GM18520 (cell line): ENCODE results near the gene FBXL16.

Experiments used
- ATAC-seq: cut with Tn5 transposase; IDR thresholded peaks from one replicate; pipeline ENCODE4 v1.9.1; 2021; ENCODE audit not compliant: unreplicated experiment

FBXL16 gene

GRCh38 chr16:678858-679813 lies 26.5 kb downstream of the FBXL16 start:
- ATAC-seq = no peak

- ATAC-seq = no peak
Observed at GRCh38 chr16:678209-678857, 27.3 kb downstream of the FBXL16 start.

GRCh38 chr16:677316-678190 lies 28.0 kb downstream of the FBXL16 start:
- no peak for ATAC-seq

GRCh38 chr16:676913-677312 lies 28.7 kb downstream of the FBXL16 start:
- no peak for ATAC-seq

GRCh38 chr16:676565-676902 lies 29.1 kb downstream of the FBXL16 start:
- ATAC-seq = no peak

GRCh38 chr16:675884-676564 lies 29.6 kb downstream of the FBXL16 start:
- ATAC-seq = no peak

- ATAC-seq = no peak
Observed at GRCh38 chr16:674968-675883, 30.4 kb downstream of the FBXL16 start, which contains the start of gene RHBDL1. RHBDL1 (plus strand) TSS chr16:675671; CDS start chr16:675791, 120 bp downstream.

- no peak for ATAC-seq
Observed at GRCh38 chr16:674214-674881, 31.3 kb downstream of the FBXL16 start.

GRCh38 chr16:673399-673991 lies 32.1 kb downstream of the FBXL16 start:
- no peak for ATAC-seq

GRCh38 chr16:672851-673250 lies 32.8 kb downstream of the FBXL16 start:
- ATAC-seq = no peak

- no peak for ATAC-seq
Observed at GRCh38 chr16:672371-672770, 33.2 kb downstream of the FBXL16 start.

GRCh38 chr16:671353-672131 lies 34.1 kb downstream of the FBXL16 start:
- ATAC-seq = no peak

GRCh38 chr16:670485-671352 lies 34.9 kb downstream of the FBXL16 start:
- ATAC-seq = no peak

GRCh38 chr16:669666-670065 lies 35.9 kb downstream of the FBXL16 start:
- no peak for ATAC-seq

GRCh38 chr16:668519-669171 lies 37.0 kb downstream of the FBXL16 start:
- no peak for ATAC-seq

- peak; percentile 70 for ATAC-seq
Observed at GRCh38 chr16:667780-668518, 37.7 kb downstream of the FBXL16 start, which contains the start of gene RHOT2. RHOT2 (plus strand) TSS chr16:668132; CDS start chr16:668200, 68 bp downstream.
